ENCODE measurements around the gene AMPH.

GRCh38 chr7:38373155-38373554, 258.0 kb downstream of the AMPH start:
- TF ChIP-seq CTCF (IDR thresholded peaks at IDR 0.05 in 2 of 3, conservative IDR thresholded peaks at IDR 0.05 in 1 of 3; ENCODE audit: borderline replicate concordance in 1 of 3, insufficient read depth in 1 of 3, low read depth in 2 of 3, low read length in 2 of 3) = no peak
- no peak for TF ChIP-seq ATF3 (IDR thresholded peaks at IDR 0.05)
- TF ChIP-seq CEBPB (IDR thresholded peaks at IDR 0.05; ENCODE audit: low read depth) = no peak
- TF ChIP-seq RAD21 (IDR thresholded peaks at IDR 0.05; ENCODE audit: low read depth) = no peak
- TF ChIP-seq POLR2A (IDR thresholded peaks at IDR 0.05; ENCODE audit: borderline replicate concordance, extremely low read depth, insufficient read depth, insufficient read length) = no peak
- TF ChIP-seq YY1 (IDR thresholded peaks at IDR 0.05; ENCODE audit: extremely low read depth, insufficient replicate concordance, low read depth, low read length) = no peak
- TF ChIP-seq EZH2phosphoT487 (IDR thresholded peaks at IDR 0.05; ENCODE audit: borderline replicate concordance) = no peak
- TF ChIP-seq EZH2 (IDR thresholded peaks at IDR 0.05) = no peak
- no peak for TF ChIP-seq ZFX (IDR thresholded peaks at IDR 0.05)

All from HCT116 (cell line).